HG02759 (cell line): ENCODE results near the gene TMTC4.

ENCODE experiments used
- ATAC-seq: cut with Tn5 transposase; IDR thresholded peaks from one replicate; pipeline ENCODE4 v1.9.1; 2021; ENCODE audit warnings: mild to moderate bottlenecking, moderate library complexity; ENCODE audit not compliant: unreplicated experiment

Gene TMTC4

DNA sequence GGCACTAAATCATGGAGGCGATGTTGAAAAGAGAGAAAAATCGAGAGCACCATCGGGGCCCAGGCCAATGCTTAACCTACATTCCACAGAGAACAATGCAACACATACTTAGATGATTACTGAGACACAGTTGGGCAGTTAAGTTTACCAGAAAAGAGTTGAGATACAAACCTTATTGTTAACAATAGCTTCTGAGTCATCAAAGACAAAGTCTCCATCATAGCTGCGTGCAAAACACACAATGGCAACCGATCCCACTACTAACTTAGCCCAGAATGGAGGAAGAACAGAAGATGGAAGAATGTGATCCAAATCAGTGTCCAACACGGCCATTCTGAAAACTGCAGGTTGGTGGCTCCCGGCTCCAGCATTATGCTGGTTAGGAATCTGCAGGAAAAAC, 6.2 kb downstream of the TMTC4 start:
- ATAC-seq: no peak

DNA sequence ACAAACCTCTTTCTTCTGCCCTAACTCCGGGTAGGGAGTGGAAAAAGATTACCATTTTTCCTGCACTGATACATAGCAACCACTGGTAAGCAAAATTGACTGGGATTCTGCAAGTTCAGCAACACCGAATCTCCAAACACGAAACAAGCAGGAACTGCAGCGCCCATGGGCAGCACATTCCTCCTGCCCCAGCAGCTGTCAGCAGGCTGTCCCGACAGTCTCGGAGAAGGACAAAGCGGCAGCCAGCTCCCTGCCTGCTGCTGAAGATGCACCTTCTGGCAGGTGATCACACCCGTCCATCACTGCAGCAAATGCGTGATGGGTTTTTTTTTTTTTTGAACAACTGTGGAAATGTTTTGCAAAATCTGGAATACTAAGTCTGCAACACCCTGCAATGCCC, 6.7 kb downstream of the TMTC4 start:
- ATAC-seq: no peak

DNA sequence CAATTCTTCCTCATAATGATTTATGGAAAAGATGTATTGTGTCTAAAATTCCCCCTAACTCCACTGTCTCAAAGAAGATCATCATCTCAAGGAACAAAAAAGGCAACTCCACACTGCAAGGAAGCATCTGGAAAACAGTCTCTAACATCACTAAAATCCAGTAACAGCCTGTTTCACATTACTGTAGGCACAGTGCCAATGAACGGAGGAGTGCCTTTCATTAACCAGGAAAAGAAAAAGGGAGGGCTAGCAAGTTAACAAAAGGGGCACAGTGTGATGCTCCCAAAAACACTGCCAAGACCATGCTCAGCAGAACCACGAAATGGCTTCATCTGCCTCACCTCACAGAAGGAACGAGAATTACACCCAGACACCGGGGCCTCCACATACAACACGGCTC, 8.5 kb downstream of the TMTC4 start:
- no peak for ATAC-seq

DNA sequence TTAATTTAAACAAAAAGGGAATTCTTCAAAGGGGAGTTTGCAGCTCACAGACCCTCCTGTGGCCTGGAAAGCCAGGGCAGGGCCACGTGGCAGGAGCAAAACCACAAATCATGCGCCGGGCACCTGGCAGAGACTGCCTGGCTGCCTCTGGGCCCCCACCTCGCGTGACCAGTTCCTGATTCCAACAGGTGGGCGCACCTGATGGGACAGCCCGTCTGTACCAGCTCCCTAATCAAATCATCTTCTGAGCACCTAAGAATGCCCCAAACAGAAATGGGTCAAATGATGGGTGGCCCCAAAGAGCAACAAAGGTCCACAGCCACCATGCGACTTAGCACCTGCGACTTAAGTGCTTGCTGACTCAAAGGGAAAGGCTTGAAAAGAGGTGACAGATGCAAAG, 9.2 kb downstream of the TMTC4 start:
- no peak for ATAC-seq

DNA sequence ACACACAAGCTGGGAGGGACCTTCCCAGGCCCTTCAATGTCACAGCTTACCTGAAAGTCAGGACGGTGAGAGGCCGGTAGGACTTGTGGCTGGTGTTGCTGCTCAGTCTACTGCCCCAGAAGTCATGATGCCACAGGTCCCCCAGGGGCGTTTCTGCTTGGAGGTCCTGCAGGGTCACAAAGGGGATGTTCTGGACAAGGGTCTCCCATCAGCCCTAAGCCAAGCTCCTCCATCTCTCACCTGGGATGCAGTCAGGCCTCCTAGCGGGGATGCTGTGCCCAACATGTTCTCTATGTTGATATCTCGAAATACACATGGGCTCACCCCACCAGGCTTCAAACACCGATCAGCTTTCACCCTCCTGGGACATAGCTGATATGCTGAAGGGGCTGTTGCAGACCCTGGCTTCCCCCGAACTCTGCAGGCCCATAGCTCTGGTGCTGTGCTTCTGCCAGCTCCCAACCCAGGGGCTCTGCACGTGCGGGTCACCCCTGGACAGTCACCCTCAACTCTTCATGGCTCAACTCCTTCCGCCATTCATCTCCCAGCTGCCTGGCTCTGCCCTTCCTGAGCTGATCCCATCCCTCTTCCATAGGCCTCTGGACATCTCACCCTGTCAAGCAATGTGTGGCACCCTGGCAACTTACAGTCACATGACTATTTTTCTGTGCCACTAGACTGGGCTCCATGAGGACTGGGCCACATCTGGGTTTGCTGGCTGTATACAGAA, 10.3 kb downstream of the TMTC4 start:
- ATAC-seq: no peak

DNA sequence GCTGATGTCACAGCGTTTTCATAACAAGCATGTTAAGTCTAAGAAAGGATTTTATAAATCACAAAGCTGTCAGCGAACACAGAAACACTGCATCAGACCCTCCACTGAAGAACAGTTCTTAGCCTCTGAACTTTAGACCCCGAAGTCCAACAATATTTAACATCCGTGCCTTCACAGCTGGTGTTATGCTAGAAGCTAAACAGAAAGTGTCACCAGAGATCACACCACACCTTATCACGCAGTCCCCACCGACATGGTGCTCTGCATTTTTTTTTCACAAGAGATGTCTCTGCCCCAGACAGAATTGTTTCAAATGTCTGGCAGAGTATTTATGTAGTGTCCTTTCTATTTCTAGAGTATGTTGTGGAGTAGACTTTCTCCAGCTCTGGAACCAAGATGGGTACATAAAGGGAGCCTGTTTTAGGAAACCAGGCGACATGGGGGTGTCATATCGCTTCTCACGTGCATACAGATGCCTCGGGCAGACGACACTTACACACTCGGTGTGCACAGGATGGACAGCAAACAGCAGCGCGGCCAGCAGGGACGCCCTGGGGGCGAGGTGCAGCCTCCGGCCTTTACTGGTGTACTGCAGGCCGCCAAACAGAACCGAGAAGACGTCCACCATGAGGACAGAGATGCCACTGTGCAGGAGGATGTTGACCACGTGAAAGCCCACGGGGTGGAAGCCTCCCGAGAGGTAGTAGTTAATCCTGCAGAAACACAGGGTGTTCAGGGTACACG, 12.0 kb downstream of the TMTC4 start:
- no peak for ATAC-seq

DNA sequence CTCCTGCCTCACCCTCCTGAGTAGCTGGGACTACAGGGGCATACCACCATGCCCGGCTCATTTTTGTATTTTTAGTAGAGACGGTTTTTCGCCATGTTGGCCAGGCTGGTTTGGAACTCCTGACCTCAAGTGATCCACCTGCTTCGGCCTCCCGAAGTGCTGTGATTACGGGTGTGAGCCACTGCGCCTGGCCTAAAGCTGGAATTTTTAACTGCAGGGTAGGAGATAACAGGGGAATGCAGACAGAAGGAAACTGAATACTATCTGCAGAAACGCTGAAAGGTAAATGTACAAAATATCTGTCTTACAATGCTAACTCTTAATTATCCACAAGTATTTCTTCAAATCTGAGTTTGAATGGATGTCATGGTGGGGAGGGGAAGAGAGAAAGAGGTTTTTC, 13.8 kb downstream of the TMTC4 start:
- ATAC-seq: no peak

DNA sequence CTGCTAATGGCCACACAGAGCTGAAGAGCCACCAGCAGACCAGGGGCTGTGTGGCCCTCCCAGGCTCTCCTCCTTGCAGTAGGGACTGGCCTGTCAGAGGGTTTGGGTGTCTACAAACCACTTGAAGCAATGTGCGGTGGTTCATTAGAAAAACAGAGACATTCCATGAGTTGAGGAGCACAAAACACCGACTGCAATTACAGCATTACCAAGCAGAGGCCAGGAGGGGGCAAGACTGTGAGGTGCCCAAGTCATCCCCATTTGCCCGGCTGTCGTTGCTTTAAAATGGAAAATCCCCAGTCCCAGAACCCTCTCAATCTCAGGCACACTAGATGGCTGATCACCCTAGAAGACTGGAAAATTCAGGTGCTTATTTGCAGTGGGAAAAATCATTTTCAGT, 15.0 kb downstream of the TMTC4 start:
- ATAC-seq: no peak

DNA sequence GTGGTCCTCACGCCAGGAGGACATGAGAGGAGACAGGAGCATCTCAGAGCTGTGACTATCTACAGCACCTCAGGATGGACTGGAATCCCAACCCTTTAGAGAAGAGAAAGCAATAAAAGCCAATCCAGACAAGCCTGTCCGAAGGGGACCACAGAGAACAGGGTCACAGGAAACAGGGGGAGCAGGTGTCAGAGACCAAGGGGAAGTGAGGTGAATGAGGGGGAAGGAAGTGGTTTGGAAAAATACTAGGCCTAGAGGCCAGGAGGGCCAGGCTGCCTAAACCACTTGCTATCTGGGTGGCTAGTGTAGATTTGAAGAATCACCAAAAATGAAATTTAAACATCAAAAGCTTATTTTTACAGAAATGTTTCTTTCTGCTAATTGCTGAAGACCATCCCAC, 16.2 kb downstream of the TMTC4 start:
- peak; percentile 66 for ATAC-seq

DNA sequence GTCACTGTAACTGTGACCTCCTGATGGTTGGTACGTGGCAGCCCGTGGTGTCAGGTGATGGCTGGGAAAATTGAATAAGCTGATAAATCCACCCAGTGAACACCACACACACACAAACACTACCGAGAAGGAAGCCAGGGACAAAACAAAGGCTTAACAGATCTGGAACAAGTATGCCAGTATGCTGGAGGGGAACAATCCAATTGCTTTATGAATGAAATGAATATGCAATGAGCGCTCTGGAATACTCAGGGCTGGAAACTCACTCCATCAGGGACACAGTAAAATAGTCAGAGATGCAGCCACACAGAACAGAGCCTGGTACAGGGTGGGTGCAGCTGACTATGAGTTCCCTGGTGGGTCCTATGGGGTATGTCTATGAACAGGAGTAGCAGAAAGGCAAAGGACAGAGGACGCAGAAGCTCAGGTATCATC, 16.7 kb downstream of the TMTC4 start:
- ATAC-seq: peak; percentile 9

DNA sequence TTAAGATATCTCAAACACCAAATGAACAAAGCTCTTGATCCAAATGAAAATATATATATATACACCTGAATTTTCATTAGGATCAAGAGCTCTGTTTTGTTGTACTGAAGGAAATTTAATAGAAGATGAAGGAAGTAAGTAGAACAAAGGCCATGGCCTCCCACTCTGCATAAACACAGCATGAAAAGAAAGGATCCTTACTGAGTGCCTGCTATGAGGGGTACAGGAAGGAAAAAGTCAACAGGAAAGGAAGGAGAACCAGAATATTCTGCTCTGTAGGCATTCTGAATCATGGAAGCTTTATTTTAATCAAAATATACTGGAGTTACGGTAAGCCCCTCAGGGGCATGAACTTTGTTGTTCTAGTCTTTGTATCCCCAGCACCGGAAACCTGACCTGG, 22.1 kb downstream of the TMTC4 start:
- no peak for ATAC-seq

DNA sequence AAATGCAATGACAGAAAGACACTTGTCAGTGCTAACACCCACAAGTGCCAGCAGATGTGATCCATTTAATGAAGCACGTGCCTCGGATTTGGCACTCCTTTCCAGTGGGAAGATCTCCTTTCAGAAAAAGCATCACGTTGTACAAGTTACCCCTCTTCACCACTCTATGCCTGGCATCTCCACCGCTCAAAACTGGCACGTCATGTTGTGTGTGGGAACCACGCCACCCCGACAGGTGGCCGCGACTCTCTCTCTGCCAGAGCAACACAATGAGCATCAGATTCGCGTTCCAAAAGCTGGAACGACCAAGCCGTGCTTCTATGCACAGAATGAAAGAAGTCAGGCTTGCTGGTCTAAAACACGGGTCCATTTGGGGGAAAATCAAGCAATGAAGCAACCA, 24.3 kb downstream of the TMTC4 start:
- ATAC-seq: no peak

DNA sequence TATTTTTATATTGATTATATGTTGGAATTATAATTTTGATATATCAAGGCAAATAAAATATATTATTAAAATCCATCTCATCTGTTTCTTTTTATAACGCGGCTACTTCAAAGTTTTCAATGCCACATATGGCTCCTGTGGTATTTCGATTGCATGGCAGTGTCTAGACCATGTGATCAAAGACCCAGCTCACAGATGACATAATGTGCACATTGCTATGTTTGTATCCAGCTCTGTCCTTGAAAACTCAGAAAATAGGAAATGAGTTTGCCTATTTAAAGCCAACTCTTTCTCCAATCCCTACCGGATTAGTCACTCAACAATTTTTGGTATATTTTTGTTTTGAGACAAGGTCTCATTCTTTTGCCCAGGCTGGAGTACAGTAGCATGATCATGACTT, 26.2 kb downstream of the TMTC4 start:
- ATAC-seq: no peak

DNA sequence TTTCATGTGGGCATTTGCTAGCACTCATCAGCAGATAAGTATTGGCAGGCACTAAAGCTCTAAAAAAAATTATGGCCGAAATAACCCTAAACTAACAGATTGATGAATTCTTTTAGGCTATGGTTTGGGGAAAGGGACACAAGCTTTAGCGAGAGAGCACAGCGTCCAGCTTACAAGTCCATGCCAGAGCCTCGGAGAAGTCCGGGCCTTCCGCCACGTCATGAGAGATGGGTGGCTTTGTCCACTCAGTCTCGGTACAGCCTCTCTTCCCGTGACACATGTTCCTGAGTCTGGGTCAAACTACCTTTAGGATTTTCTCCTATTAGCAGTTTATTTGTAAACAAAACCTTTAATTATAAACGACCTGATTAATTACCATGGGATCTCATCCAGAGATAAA, 27.7 kb downstream of the TMTC4 start:
- no peak for ATAC-seq

DNA sequence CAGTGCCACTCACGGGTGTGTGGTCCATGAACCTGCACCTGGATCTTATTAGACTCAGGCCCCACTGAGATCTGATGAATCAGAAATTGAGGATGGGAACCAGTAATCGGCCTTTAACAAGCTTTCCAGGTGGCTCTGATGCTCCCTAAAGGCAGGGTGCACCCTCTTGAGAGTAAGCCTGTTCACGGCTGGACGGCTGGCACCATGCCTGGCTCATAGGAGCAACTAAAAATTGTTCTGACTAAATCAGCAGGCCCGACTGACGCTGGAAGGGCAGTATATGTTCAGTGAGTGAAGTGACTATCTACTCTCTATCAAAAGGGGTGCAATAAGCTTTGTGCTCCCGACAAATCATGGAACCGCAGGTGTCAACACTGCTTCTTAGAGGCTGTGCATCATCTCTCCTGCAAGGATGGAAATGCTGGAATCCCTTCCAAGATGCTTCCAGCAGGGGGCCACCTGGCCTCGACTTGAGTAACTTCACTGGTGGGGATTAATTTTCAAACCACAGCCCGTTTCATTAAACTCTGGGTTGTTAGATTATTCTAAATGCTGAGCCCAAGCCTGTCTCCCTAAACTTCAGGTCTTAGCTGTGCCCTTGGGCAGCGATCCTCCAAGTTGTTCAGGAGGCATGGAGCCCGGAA, 28.4 kb downstream of the TMTC4 start:
- no peak for ATAC-seq

DNA sequence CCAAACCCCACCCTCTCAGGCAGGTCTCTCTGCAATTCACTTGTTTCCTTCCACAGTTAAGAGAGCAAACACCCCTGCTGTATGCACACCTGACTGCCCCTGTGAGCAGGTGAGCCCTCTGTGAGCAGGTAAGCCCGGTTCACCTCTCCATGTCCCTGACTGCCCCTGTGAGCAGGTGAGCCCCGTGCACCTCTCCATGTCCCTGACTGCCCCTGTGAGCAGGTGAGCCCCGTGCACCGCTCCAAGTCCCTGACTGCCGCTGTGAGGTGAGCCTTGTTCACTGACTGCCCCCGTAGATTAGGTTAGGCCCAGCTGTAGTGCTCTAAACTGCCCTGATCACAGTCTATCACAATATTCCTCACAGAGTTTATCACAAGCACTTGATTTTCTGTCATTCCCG, 29.2 kb downstream of the TMTC4 start:
- ATAC-seq: no peak

DNA sequence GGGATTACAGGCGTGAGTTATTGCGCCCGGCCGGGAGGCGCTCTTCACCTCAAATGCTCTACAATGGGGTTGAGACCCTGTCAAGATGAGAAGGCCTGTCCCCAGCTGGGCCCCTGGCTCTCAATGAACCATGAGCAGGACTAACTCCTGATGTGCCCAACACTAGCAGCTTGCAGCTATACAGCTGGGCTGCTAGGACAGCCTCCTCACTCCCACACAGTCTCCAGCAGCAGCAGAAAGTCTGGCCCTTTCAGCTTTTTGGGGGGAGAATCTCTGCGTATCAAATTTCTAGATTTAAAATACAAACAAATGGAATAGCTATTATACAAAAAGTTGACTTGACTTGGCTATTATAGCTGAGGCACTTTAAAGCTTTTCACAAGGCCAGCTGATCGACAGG, 30.2 kb downstream of the TMTC4 start:
- no peak for ATAC-seq

DNA sequence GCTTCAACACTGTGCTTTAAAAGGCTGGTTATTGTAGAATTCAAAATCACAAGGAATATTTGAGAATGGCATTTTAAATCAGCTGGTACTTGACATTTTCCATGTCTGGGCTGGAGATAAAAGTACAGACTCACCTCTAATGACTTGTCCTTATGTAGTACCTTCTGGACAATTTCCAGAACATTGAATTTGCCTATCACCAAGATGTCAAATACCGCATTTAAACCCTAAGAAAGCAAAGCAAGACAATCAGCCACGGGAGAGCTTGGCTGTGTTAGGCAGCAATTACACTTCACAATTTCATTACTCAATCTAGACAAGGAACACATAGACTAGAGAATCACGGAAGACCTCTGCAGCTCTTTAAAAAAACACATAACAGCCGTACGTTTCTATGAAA, 36.8 kb downstream of the TMTC4 start:
- ATAC-seq: no peak

DNA sequence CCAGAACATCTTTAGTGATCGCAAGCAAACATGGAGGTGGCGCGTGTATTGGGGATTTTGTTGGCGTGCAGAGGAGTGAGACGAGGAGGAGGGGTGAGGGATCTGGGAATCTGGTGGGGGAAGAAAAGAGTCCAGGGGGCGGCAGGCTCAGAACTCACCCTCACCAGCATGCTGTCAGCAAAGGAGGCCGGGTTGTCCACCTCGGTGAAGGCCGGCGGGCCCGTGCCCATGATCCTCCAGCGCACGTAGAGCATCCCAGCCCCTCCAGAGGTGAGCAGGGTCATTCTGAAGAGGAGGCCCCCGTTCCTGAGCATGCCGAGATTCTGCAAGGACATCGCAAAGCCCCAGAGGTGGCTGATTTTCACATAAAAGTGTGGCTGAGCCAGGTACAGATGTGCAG, 37.2 kb downstream of the TMTC4 start:
- no peak for ATAC-seq

DNA sequence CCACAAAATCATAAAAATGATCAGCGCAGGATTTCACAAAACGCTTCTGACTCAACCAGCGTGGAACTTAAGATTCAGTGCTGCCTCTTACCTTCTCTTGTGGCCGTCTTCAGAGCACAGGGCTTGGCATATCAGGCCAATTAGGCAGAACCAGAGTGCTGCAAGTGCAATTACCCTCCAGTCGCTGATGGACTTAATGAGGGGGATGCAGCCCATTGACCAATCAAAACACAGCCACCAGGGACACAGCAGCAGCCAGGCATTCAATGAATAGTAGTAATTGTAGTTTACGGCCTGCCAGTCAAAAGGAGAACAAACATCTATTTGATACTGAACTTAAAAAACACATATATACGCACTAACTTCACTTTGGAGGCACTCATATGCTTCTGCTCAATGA, 38.2 kb downstream of the TMTC4 start:
- no peak for ATAC-seq

DNA sequence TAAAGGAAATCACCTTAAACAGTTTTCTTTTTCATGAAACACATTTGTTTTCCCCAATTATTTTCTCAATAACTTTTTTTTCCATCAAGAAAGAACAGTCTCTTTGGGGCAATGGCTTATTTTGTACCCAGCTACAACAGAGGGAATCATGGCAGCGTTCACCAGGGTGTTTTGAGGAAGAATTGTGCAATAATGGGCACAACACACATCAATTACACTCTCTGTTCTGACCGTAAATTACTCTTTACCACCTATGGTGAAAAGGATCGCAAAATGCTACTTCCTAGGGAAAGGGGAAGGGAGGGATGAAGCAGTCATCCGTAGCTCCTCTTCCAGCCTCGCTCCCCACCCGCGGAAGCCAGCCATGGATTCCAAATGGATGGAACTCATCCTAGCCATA, 38.6 kb downstream of the TMTC4 start:
- no peak for ATAC-seq

DNA sequence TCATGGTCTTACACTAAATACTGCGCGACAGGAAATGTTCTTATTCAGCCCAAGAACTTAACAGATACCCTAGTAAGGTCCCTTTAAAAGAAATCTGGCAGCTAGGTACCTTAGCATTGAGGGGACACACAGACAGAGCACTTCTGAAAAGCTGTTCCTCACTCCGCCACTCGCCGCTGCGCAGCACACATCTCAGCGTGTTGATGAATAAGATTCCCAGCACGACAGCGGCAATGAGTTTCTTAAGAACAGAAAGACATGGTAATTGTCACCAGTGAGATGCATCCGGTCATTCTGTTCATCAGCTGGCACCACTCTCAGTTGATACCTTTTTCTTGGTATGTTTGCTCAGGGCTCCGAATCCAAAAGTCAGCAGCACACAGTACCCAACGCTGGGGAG, 39.9 kb downstream of the TMTC4 start:
- ATAC-seq: no peak
